Type B pancreatic cell (in vitro differentiated cells): ENCODE data around the gene SPAG16. TPM values are rescaled to one million over a fixed set of nuclear protein-coding genes. Genes with fewer than 3 reads are reported as not detected.

Experiments
- DNase-seq: peaks from one replicate; pipeline ENCODE4 v3.0.0; 2021; ENCODE audit warnings: mixed read lengths; ENCODE audit not compliant: unreplicated experiment; ENCODE audit errors: extremely low spot score
- H3K27ac Mint-ChIP-seq: 2 replicates; pipeline ENCODE4 v1.8.0; 2021; ENCODE audit warnings: mild to moderate bottlenecking, mixed read lengths
- H3K27me3 Mint-ChIP-seq: 2 replicates; pipeline ENCODE4 v1.8.0; 2021; ENCODE audit warnings: mixed read lengths
- H3K36me3 Mint-ChIP-seq: 2 replicates; pipeline ENCODE4 v1.8.0; 2021; ENCODE audit warnings: mixed read lengths
- H3K4me1 Mint-ChIP-seq: one replicate; pipeline ENCODE4 v1.8.0; 2021; ENCODE audit warnings: mixed read lengths; ENCODE audit not compliant: unreplicated experiment
- H3K4me3 Mint-ChIP-seq: 2 replicates; pipeline ENCODE4 v1.8.0; 2021; ENCODE audit warnings: mild to moderate bottlenecking, mixed read lengths
- H3K9me3 Mint-ChIP-seq: 2 replicates; pipeline ENCODE4 v1.8.0; 2021; ENCODE audit warnings: mixed read lengths
- CTCF ChIP-seq: fragments of 200-600 bp; sonication (generic); conservative IDR thresholded peaks from 2 replicates; pipeline ENCODE4 v1.5.0; 2021; ENCODE audit warnings: antibody characterized with exemption, mild to moderate bottlenecking
- long read RNA-seq: library from polyadenylated mRNA; unstranded; transcript quantifications from one replicate; pipeline ENCODE4 v2.0.0, GENCODE V29; 2020
- total RNA-seq: library from RNA; stranded (reverse); gene quantifications from 2 replicates; pipeline ENCODE4 v1.2.1, GENCODE V29; 2021; ENCODE audit warnings: low replicate concordance

The SPAG16 gene
- 54.8 and 70.6 TPM in 2 replicates for total RNA-seq
- long read RNA-seq, transcript SPAG16-207 (5 exons, 1,250 nt) = major isoform, 212 of 236 reads
- long read RNA-seq, partial matches to known transcripts = 10 of 236 reads
- long read RNA-seq, other reads (novel, unspliced or antisense) = 14 of 236 reads

GRCh38 chr2:213284105-213285090, at the start of gene SPAG16:
Gene SPAG16 (plus strand): TSS chr2:213284464.
- no peak for TF ChIP-seq CTCF
- H3K27ac Mint-ChIP-seq = peak within 1 kb of the TSS; percentile 90
- peak; percentile 98 for DNase-seq
- H3K9me3 Mint-ChIP-seq = no peaks in the 10 kb centered on the region
- H3K4me3 Mint-ChIP-seq = peak within 1 kb of the TSS; percentile 91
- peaks cover 20% of the 10 kb centered on the region for H3K36me3 Mint-ChIP-seq
- H3K27me3 Mint-ChIP-seq = no peaks in the 10 kb centered on the region
- H3K4me1 Mint-ChIP-seq = peaks cover 29% of the 10 kb centered on the region

GRCh38 chr2:213234641-213235040, 49.6 kb upstream of the SPAG16 start:
- Mint-ChIP-seq H3K27me3 (no peaks in the 10 kb centered on the region), H3K36me3 (no peaks in the 10 kb centered on the region), H3K27ac (no peak overlapping the region), H3K4me3 (no peak overlapping the region), H3K4me1 (peaks cover 38% of the 10 kb centered on the region), H3K9me3 (peaks cover 5% of the 10 kb centered on the region)
- no peak for TF ChIP-seq CTCF
- DNase-seq = no peak

- Mint-ChIP-seq H3K4me3 (no peak overlapping the region), H3K27ac (no peak overlapping the region), H3K9me3 (peaks cover 5% of the 10 kb centered on the region), H3K36me3 (no peaks in the 10 kb centered on the region), H3K4me1 (peaks cover 38% of the 10 kb centered on the region), H3K27me3 (no peaks in the 10 kb centered on the region)
- no peak for TF ChIP-seq CTCF
- DNase-seq = no peak
Measured at GRCh38 chr2:213235741-213236140, 48.5 kb upstream of the SPAG16 start.

GRCh38 chr2:213237251-213237650, 47.0 kb upstream of the SPAG16 start:
- no peak for TF ChIP-seq CTCF
- Mint-ChIP-seq H3K9me3 (peaks cover 5% of the 10 kb centered on the region), H3K4me3 (no peak overlapping the region), H3K27me3 (no peaks in the 10 kb centered on the region), H3K27ac (peak overlapping the region; percentile 91), H3K4me1 (peaks cover 38% of the 10 kb centered on the region), H3K36me3 (no peaks in the 10 kb centered on the region)
- no peak for DNase-seq

- Mint-ChIP-seq H3K4me1 (peaks cover 37% of the 10 kb centered on the region), H3K27me3 (no peaks in the 10 kb centered on the region), H3K9me3 (peaks cover 5% of the 10 kb centered on the region), H3K27ac (peak overlapping the region; percentile 91), H3K36me3 (no peaks in the 10 kb centered on the region), H3K4me3 (peak overlapping the region; percentile 60)
- DNase-seq = no peak
- no peak for TF ChIP-seq CTCF
Measured at GRCh38 chr2:213237787-213238186, 46.5 kb upstream of the SPAG16 start.
